B cell (primary cell): ENCODE results near the gene MYH10.

Source experiments
- EZH2 ChIP-seq: IDR thresholded peaks from 2 replicates; pipeline ENCODE4 v1.6.1; 2012; ENCODE audit warnings: borderline replicate concordance, low read depth, mild to moderate bottlenecking, moderate library complexity, low read length; ENCODE audit not compliant: insufficient read depth, poor library complexity, severe bottlenecking
- TF ChIP-seq, protein P1 (sequence below): fragments of 200-600 bp; IDR thresholded peaks from one replicate; pipeline ENCODE4 v1.8.0; 2022; ENCODE audit warnings: antibody characterized with exemption, mild to moderate bottlenecking

DNA sequence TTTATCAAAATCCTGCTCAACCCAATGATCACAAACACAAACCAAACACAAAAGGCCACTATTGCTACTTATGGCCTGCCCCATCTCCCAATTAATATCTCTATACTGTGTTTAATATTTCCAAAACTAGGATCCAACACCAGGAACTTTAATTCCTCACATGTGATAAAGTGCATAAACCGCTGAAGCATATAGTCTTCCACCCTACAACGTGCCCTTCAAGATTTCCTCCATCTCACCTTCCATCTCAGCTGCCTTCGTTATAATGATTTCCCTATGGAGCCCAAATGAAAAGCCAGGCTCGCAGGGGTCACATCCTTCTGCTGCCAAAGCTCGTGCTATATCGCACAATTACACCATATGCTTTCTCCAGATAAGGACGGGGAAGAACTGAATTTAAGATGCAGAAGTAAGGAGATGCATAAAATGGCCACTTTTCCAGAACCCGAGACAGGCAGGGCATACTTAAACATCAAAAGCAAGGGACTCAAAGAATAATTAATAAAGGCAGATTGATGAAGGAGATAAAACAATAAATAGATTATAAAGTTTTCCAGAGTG is 1.8 kb downstream of the MYH10 start:
- TF ChIP-seq, protein P1, sequence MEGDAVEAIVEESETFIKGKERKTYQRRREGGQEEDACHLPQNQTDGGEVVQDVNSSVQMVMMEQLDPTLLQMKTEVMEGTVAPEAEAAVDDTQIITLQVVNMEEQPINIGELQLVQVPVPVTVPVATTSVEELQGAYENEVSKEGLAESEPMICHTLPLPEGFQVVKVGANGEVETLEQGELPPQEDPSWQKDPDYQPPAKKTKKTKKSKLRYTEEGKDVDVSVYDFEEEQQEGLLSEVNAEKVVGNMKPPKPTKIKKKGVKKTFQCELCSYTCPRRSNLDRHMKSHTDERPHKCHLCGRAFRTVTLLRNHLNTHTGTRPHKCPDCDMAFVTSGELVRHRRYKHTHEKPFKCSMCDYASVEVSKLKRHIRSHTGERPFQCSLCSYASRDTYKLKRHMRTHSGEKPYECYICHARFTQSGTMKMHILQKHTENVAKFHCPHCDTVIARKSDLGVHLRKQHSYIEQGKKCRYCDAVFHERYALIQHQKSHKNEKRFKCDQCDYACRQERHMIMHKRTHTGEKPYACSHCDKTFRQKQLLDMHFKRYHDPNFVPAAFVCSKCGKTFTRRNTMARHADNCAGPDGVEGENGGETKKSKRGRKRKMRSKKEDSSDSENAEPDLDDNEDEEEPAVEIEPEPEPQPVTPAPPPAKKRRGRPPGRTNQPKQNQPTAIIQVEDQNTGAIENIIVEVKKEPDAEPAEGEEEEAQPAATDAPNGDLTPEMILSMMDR, result no peak
- no peak for TF ChIP-seq EZH2
